GM21825 (cell line): ENCODE data around the gene TDRD3.
A peak's percentile ranks its signal among the peaks of the same experiment; 100 is the strongest.
"Not testable (repeated sequence)": the region's sequence is repeated elsewhere in the genome, so short reads cannot be mapped to it uniquely, and the experiment has no call there.

Source experiments
- ATAC-seq: cut with Tn5 transposase; IDR thresholded peaks from one replicate; pipeline ENCODE4 v1.9.1; 2021; ENCODE audit warnings: mild to moderate bottlenecking, moderate library complexity; ENCODE audit not compliant: unreplicated experiment

TDRD3 gene

GRCh38 chr13:60398379-60398891 is 1.4 kb downstream of the TDRD3 start:
- no peak for ATAC-seq

- ATAC-seq = no peak
Measured at GRCh38 chr13:60398907-60399589, 2.0 kb downstream of the TDRD3 start.

- ATAC-seq = no peak
Measured at GRCh38 chr13:60402022-60402421, 5.0 kb downstream of the TDRD3 start.

GRCh38 chr13:60407095-60407494 is 10.1 kb downstream of the TDRD3 start:
- no peak for ATAC-seq

DNA sequence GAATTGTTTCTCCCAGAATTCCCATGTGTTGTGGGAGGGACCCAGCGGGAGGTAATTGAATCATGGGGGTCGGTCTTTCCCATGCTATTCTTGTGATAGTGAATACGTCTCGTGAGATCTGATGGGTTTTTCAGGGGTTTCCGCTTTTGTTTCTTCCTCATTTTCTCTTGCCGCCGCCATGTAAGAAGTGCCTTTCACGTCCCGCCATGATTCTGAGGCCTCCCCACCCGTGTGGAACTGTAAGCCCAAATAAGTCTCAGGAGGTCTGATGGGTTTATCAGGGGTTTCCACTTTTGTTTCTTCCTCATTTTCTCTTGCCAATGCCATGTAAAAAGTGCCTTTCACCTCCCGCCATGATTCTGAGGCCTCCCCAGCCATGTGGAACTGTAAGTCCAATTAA is 10.8 kb downstream of the TDRD3 start:
- not testable (repeated sequence) for ATAC-seq

- ATAC-seq = not testable (repeated sequence)
Measured at GRCh38 chr13:60409574-60410292, 12.7 kb downstream of the TDRD3 start.

- no peak for ATAC-seq
Measured at GRCh38 chr13:60410299-60410698, 13.3 kb downstream of the TDRD3 start.

GRCh38 chr13:60411464-60411863 is 14.4 kb downstream of the TDRD3 start:
- ATAC-seq = no peak

- no peak for ATAC-seq
Measured at GRCh38 chr13:60411983-60412382, 15.0 kb downstream of the TDRD3 start.

DNA sequence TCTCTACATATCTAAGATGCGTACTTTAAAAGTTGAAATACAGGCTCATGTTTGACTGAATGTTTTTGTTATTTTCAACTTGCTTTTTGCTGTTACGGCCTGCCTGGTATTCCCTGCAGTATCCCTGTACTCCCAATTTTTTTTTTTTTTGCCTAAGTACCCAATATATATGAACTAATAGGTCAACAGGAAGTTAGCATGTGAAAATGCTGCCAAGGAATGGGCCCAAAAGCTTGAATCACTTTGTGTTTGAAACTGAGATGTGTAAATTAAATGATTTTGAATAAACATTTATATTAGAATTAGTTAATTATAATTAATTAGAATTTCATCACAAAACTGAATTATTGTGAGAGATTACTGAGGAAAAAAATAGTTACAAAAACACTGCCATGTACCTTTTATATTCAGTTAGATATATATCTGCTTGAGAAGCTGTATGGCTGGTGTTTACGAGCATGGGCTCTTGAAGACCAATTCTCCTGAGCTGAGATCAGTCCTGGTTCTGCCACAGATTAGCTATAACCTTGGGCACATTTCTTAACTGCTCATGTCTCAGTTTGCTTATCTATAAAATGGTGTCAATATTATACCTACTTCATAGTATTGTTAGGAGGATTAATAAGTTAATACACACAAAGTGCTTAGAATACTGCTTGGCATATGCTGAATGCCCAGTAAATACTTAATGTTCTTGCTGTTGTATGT is 16.0 kb downstream of the TDRD3 start:
- no peak for ATAC-seq

GRCh38 chr13:60414177-60414576 is 17.2 kb downstream of the TDRD3 start:
- ATAC-seq = no peak

- ATAC-seq = no peak
Measured at GRCh38 chr13:60417734-60418133, 20.7 kb downstream of the TDRD3 start.

DNA sequence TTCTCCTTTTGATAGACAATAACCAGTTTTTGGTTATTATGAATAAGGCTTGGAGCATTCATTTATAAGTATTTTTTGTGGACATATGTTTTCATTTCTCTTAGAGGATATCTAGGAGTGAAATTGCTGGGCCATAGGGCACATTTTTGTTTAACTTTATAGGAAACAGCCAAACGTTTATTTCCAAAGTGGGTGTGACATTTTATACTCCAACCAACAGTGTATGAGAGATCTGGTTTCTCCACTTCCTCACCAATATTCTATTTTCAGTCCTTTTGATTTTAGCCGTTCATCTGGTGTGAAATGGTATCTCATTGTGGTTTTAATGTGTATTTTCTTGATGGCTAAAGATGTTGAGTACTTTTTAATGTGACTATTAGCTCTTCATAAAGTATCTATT is 21.9 kb downstream of the TDRD3 start:
- no peak for ATAC-seq

GRCh38 chr13:60425332-60425731 is 28.3 kb downstream of the TDRD3 start:
- no peak for ATAC-seq

DNA sequence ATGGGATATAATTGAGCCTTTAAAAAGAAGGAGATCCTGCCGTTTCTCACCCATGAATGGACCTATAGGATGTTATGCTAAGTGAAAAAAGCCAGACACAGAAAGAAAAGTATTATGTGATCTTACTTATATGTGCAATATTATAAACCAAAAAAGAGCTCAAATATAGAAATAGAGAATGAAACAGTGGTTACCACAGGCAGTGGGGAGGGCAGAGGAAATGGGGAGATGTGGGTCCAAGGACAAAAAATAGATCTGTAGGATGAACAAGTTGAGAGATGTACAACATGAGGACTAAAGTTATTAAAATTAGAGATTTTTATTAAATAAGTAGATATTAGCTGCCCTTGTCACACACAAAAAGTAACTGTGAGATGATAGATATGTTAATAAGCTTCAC is 29.1 kb downstream of the TDRD3 start:
- ATAC-seq = no peak

- ATAC-seq = no peak
Measured at GRCh38 chr13:60427285-60427684, 30.3 kb downstream of the TDRD3 start.

DNA sequence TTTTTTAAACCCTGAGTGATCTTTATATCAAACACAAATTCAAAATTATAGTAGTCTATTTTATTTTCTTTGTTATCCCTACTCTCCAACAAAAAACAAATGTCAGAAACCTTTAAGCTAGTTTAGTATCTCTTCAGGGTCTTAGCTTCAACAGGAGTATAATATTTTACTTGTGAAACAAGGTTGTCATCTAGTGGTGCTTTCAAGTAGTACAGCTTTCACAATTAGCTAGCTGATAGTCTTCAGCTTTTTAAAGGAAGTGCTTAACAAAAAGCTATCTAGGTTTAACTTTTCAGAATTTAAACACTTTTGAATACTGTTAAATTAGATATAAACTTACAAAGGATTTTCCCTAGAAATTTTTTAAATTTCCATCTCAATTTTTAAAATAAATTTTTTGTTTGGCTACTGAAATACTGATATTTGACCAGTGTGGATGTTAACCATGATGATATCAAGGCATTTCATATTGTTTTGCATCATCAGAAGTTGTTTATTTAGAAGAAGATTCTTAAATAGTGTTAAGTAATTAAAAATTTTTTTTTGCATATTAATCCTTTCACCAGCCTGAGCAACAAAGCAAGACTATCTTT is 34.2 kb downstream of the TDRD3 start:
- ATAC-seq = peak; percentile 72

DNA sequence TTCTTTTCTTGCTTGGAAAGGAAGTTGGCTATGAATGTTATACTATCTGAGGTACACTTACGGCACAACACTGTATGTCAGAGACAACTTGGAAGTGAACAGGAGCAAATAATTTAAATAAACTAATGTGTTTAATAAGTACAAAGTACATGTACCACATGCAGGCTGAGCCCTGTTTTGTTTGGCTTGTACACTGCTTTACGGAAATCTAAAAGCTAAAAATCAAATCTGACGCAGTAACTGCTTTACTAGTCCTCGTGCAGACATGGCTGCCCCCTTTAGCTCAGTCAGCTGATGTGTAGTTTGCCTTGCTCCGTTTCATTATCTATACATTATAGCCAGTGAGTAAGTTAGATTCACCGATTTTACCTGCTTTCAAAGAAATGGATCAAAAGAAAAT is 36.5 kb downstream of the TDRD3 start:
- no peak for ATAC-seq

- ATAC-seq = no peak
Measured at GRCh38 chr13:60435762-60436374, 38.8 kb downstream of the TDRD3 start.

DNA sequence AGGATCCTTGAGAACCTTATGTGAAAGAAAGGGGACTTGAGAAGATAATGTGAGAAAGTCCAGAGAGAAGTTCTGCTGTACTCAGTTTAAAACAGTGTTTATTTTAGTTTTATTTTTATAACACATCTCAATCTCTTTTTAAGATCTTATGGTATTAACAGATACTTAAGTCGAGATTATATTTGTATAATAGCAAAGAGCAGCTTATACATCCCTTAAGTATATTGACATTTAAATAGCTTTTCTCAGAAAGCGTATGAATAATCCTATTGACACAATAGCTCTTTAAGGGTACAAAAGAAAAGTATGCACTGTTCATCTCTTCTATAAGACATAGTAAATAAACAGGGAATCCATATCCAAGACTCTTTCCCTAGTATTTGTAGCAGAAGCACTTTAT is 42.2 kb downstream of the TDRD3 start:
- no peak for ATAC-seq

GRCh38 chr13:60441761-60442160 is 44.7 kb downstream of the TDRD3 start:
- ATAC-seq = no peak
